Measurements from ENCODE around the gene RIN1.
A peak's percentile ranks its signal among the peaks of the same experiment; 100 is the strongest.
"Not testable (repeated sequence)": the region's sequence is repeated elsewhere in the genome, so short reads cannot be mapped to it uniquely, and the experiment has no call there.

RIN1 gene

DNA sequence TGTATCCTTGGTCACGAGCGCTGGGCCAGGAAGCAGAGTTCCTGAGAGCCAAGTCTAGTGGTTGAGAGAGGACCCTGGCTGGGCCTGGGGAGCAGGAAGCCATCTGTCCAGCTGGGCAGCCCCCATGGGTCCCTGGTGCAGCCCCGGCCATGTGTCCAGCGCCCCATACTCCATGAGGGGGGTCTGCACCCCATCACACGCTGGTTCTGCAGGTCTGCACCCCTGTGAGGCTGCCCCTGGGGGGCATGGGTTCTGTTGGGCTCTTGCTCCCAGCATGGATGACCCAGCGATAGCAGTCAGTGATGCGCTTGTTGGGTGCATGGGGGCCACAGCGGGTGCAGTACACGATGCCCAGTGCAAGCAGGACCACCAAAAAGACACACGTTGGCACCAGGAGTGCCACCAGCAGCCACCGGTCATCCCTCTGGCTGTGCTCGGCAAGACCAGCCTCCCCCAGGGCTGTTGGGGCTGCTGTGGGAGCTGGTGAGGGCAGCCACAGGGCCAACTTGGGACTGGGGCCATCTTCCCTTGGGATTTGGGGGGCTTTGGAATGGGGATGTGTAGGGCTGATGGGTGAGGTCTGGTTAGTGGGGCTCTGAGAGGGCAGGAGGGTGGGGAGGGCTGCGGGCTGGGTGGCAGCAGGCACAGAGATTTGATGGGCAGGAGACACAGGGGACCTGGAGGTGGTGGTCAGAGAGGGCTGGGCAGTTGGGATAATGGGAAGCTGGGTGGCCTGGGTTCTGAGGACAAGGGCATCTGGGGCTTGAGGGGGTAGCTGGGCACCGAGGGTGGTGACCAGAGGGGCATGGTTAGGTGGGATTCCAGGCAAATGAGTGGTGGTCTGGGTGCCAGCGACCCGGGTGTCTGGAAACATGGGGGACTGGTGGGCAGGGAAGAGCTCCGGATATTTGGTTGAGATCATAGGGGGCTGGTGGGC lies 21.4 kb downstream of the RIN1 start:
- Histone ChIP-seq H3K9ac (ENCODE audit: low read length) (no peak overlapping the region), H3K27ac (ENCODE audit: low read depth, low read length) (no peak overlapping the region), H3K4me1 (ENCODE audit: control insufficient read depth, insufficient read depth, low read length) (peaks cover 36% of the 10 kb centered on the region), H3K4me3 (ENCODE audit: low read depth, low read length) (no peak overlapping the region), H3K9me3 (ENCODE audit: control insufficient read depth, insufficient read depth, low read depth, low read length) (peaks cover 4% of the 10 kb centered on the region; the same call in 1 of the 2 replicates), H3K27me3 (ENCODE audit: control insufficient read depth, insufficient read depth, low read length) (no peaks in the 10 kb centered on the region; the same call in 1 of the 2 replicates), H3K36me3 (ENCODE audit: control insufficient read depth, insufficient read depth, low read length) (no peaks in the 10 kb centered on the region)

DNA sequence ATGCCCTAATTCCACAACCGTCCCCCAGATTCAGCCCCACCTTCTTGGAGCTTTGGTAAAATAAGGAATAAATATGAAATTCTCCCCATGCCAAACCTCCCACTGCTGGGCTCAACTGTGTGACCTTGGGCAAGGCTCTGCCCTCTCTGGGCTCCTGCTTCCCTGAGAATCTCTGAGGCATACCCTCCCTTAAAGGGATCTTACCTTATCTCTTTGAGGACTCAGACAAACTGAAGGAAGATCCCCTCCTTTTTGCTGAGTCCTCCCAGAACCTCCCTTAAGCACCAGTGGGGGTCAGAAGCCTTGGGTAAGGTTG lies 22.1 kb downstream of the RIN1 start:
- no peaks in the 10 kb centered on the region for H3K36me3 ChIP-seq (ENCODE audit: control insufficient read depth, insufficient read depth, low read length)
- no peaks in the 10 kb centered on the region; the same call in 1 of the 2 replicates for H3K27me3 ChIP-seq (ENCODE audit: control insufficient read depth, insufficient read depth, low read length)
- 0 out of 2 replicates have a peak overlapping the region, but pooled peaks have one; percentile 56 for H3K4me3 ChIP-seq (ENCODE audit: low read depth, low read length)
- H3K4me1 ChIP-seq (ENCODE audit: control insufficient read depth, insufficient read depth, low read length): peaks cover 36% of the 10 kb centered on the region
- H3K9ac ChIP-seq (ENCODE audit: low read length): peak overlapping the region; percentile 59
- no peak overlapping the region; the same call in 1 of the 2 replicates for H3K27ac ChIP-seq (ENCODE audit: low read depth, low read length)
- H3K9me3 ChIP-seq (ENCODE audit: control insufficient read depth, insufficient read depth, low read depth, low read length): peaks cover 3% of the 10 kb centered on the region; the same call in 1 of the 2 replicates

DNA sequence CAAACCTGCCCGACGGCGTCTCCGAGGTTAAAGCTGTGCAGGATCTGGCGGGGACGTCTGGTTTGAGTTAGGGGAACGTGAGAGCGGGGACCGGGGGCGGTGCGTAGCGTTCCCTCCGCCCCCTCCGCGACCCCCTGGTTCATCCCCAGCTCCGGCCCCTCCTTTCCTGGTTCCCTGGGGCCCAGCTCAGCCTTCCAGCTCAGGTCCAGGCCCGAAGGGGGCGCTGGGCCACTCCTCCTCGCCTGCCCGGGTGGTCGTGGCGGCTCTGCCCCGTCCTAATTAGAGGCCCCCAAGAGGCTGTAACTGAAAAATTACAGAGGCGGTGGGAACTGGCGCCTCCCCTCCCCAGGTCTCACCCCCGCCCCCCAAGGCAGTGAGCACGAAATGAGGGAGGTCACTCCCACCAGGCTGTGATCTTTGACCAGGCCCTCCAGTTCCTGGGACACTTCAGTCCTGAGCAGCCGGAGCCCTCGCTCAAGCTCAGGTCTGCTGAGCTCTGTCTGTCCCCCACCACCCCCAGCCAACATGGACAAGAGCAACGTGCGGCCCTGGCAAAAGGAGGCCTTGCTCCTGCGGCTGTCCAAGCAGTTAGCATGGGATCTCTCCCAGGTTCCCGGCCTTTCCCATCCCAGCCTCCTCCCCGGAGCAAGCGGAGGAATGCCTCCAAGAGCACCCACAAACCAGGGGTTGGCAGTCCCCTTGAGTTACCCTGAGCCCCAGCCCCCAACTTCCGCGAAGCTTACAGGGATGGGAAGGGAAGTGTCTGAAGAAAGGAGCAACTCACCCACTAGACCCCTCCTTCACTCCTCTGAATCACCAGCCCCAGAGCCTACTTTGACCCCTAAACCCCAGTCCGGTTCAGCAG lies 22.7 kb downstream of the RIN1 start:
- H3K27ac ChIP-seq (ENCODE audit: low read depth, low read length): peak overlapping the region; percentile 72; the same call in 1 of the 2 replicates
- no peaks in the 10 kb centered on the region for H3K36me3 ChIP-seq (ENCODE audit: control insufficient read depth, insufficient read depth, low read length)
- H3K4me3 ChIP-seq (ENCODE audit: low read depth, low read length): peak overlapping the region; percentile 56
- H3K9me3 ChIP-seq (ENCODE audit: control insufficient read depth, insufficient read depth, low read depth, low read length): no peaks in the 10 kb centered on the region
- H3K27me3 ChIP-seq (ENCODE audit: control insufficient read depth, insufficient read depth, low read length): no peaks in the 10 kb centered on the region; the same call in 1 of the 2 replicates
- peaks cover 35% of the 10 kb centered on the region for H3K4me1 ChIP-seq (ENCODE audit: control insufficient read depth, insufficient read depth, low read length)
- H3K9ac ChIP-seq (ENCODE audit: low read length): peak overlapping the region; percentile 59

DNA sequence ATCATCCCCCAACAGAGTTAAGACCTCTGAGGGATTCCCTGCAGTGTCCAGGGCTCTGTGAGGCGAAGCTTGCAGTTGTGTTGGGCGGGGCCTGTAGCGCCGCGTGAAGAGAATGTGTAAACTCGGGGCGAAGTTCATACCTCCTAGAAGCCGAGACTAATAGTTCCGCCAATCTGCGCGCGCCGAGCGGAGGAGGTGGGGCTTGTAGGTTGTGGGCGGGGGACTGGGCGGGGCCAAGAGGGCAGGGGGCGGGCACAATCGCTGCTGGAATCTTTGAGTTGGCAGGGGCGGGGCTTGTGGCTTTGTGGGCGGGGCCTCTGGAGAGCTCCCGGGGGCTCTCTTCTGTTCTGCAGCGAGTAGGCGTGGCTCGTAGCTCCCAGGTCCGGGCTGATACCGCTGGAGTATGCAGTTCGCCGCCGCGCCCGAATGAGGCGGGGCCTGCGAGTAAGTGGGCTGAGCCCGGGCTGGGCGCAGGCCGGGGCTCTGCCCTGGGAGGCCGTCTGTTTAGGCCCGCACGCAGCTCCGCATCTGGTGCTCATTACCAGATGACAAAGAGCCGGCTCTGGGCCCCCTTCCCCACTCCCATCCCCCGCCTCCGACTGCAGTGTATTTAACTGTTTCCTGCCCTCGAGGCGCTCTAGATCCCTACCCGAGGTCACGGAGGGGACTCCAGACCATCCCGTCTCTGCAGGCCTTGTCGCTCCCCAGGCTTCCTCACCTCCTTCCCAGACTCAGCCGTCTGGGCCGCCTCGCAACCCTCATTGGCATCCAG lies 23.5 kb downstream of the RIN1 start:
- H3K4me3 ChIP-seq (ENCODE audit: low read depth, low read length): peak overlapping the region; percentile 74
- H3K4me1 ChIP-seq (ENCODE audit: control insufficient read depth, insufficient read depth, low read length): peaks cover 27% of the 10 kb centered on the region
- H3K9ac ChIP-seq (ENCODE audit: low read length): peak overlapping the region; percentile 47
- H3K27me3 ChIP-seq (ENCODE audit: control insufficient read depth, insufficient read depth, low read length): no peaks in the 10 kb centered on the region; the same call in 1 of the 2 replicates
- no peaks in the 10 kb centered on the region for H3K36me3 ChIP-seq (ENCODE audit: control insufficient read depth, insufficient read depth, low read length)
- H3K27ac ChIP-seq (ENCODE audit: low read depth, low read length): peak overlapping the region; percentile 72; the same call in 1 of the 2 replicates
- H3K9me3 ChIP-seq (ENCODE audit: control insufficient read depth, insufficient read depth, low read depth, low read length): no peaks in the 10 kb centered on the region

DNA sequence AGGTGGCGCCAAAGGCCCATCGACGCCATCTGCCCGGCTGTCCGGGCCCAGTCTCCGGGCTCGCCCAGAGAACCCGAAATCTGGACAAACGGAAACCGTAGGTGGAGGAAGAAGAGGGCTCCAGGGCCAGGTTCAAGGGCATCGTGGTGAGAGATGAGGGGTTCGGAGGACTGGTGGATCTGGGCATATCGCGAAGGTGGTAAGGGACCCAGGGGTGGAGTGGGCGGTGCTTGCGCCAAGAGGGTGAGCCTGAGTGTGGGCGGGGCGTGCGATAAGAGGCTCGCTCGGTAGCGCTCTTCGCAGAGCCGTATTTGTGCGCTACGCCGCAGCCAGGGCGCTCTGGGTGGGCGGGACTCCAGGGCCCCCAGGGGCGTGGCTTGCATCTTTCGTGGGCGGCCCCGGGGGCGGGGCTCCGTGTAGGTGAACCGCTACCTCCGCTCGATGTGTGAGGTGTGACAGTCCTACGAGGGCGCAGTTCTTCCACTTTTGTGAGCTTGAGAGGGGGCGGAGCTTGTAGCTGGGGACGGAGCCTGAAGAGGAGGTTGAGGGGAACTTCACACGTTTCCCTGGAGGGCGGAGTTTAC lies 24.2 kb downstream of the RIN1 start:
- H3K9me3 ChIP-seq (ENCODE audit: control insufficient read depth, insufficient read depth, low read depth, low read length): no peaks in the 10 kb centered on the region
- H3K9ac ChIP-seq (ENCODE audit: low read length): peak overlapping the region; percentile 62
- no peak overlapping the region for H3K27ac ChIP-seq (ENCODE audit: low read depth, low read length)
- H3K36me3 ChIP-seq (ENCODE audit: control insufficient read depth, insufficient read depth, low read length): no peaks in the 10 kb centered on the region
- peak overlapping the region; percentile 74 for H3K4me3 ChIP-seq (ENCODE audit: low read depth, low read length)
- H3K27me3 ChIP-seq (ENCODE audit: control insufficient read depth, insufficient read depth, low read length): no peaks in the 10 kb centered on the region; the same call in 1 of the 2 replicates
- H3K4me1 ChIP-seq (ENCODE audit: control insufficient read depth, insufficient read depth, low read length): peaks cover 21% of the 10 kb centered on the region

DNA sequence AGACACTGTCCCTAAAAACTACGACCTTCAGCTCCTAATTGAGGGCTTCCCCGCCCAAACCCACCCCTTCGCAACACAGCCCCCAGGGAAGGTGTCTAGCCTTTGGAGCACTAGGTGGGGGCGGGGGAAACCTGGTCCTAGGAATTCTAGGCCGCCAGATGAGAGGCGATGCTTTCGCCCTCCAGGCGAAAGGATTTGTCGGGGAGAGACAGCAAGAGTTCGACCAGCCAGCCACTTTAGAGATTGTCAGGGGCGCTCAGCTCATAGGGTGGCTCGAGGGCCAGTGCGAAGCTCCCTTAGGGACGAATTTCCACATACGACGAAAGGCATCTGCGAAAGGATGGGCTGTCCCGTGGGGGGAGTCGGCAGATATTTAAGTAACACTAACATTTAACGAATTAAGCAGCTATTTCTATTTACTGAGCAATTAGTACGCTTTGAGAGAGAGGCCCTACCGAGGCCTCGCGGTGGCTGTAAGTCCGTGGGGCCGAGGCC lies 24.7 kb downstream of the RIN1 start:
- Histone ChIP-seq H3K4me1 (ENCODE audit: control insufficient read depth, insufficient read depth, low read length) (peaks cover 19% of the 10 kb centered on the region), H3K9ac (ENCODE audit: low read length) (peak overlapping the region; percentile 62), H3K27ac (ENCODE audit: low read depth, low read length) (no peak overlapping the region)

DNA sequence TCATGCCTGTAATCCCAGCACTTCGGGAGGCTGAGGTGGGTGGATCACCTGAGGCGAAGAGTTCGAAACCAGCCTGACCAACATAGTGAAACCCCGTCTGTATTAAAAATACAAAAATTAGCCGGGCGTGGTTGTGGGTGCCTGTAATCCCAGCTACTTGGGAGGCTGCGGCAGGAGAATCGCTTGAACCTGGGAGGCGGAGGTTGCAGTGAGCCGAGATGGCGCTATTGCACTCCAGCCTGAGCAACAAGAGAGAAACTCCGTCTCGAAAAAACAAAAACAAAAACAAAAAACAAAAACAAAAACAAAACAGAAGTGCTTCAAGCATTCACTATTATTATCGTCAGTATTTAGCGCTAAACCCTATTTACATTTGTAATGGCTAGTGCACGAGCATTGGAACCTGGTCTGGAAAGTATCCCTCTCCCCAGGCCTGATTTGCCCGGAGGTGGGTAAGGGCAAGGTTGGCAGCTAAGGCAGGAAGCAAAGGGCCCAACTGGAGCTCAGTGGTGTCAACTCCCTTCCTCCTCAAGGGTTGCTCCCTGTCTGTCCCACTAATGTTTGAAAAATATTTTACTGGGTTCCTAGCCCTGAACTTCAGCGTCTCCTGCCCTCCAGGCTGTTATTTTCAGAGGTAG lies 25.3 kb downstream of the RIN1 start:
- not testable (repeated sequence) for H3K9me3 ChIP-seq (ENCODE audit: control insufficient read depth, insufficient read depth, low read depth, low read length); H3K4me3 ChIP-seq (ENCODE audit: low read depth, low read length); H3K27me3 ChIP-seq (ENCODE audit: control insufficient read depth, insufficient read depth, low read length); H3K36me3 ChIP-seq (ENCODE audit: control insufficient read depth, insufficient read depth, low read length); H3K27ac ChIP-seq (ENCODE audit: low read depth, low read length); H3K9ac ChIP-seq (ENCODE audit: low read length)
- H3K4me1 ChIP-seq (ENCODE audit: control insufficient read depth, insufficient read depth, low read length): peaks cover 13% of the 10 kb centered on the region

More for the DNA sequence above, 24.7 kb downstream of the RIN1 start:
- H3K4me3 ChIP-seq (ENCODE audit: low read depth, low read length): peak overlapping the region; percentile 74
- H3K9me3 ChIP-seq (ENCODE audit: control insufficient read depth, insufficient read depth, low read depth, low read length): no peaks in the 10 kb centered on the region
- H3K27me3 ChIP-seq (ENCODE audit: control insufficient read depth, insufficient read depth, low read length): no peaks in the 10 kb centered on the region; the same call in 1 of the 2 replicates
- no peaks in the 10 kb centered on the region for H3K36me3 ChIP-seq (ENCODE audit: control insufficient read depth, insufficient read depth, low read length)

DNA sequence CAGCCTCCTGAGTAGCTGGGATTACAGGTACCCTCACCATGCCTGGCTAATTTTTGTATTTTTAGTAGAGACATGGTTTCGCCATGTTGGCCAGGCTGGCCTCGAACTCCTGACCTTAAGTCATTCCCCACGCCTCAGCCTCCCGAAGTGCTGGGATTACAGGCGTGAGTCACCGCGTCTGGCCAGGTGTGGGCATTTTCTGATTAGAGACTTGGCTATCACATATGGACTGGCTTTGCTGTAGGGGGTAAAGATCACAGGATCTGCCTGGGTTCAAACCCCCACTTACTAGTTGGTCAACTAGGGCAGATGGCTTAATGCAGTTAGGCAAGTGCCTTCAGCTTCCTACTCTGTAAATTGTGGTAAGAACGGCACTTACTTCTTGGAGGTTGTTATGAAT lies 25.9 kb downstream of the RIN1 start:
- H3K4me1 ChIP-seq (ENCODE audit: control insufficient read depth, insufficient read depth, low read length): peaks cover 13% of the 10 kb centered on the region
- no peak overlapping the region for H3K27ac ChIP-seq (ENCODE audit: low read depth, low read length)
- H3K9me3 ChIP-seq (ENCODE audit: control insufficient read depth, insufficient read depth, low read depth, low read length): no peaks in the 10 kb centered on the region
- H3K27me3 ChIP-seq (ENCODE audit: control insufficient read depth, insufficient read depth, low read length): no peaks in the 10 kb centered on the region; the same call in 1 of the 2 replicates
- no peak overlapping the region for H3K9ac ChIP-seq (ENCODE audit: low read length)
- no peak overlapping the region for H3K4me3 ChIP-seq (ENCODE audit: low read depth, low read length)
- H3K36me3 ChIP-seq (ENCODE audit: control insufficient read depth, insufficient read depth, low read length): no peaks in the 10 kb centered on the region

DNA sequence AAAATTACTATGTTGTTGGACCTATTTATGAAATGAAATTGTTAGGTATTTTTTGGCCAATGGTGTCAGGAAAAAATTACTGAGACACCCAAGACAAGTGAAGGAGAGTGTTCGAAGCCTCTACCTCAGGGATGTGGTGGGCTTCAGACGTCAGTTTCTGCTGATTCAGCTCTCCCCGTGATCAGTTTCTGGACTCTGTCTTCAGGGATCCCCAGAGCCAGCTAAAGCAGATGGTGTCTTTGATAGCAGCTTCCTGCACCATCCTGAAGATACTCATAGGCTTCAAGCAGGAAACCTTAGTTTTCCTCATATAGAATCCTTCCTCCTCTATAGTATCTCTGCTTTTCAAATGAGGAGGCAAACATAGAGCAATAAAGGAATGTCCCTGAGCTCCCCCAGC lies 26.8 kb downstream of the RIN1 start:
- peaks cover 13% of the 10 kb centered on the region for H3K4me1 ChIP-seq (ENCODE audit: control insufficient read depth, insufficient read depth, low read length)
- H3K9ac ChIP-seq (ENCODE audit: low read length): no peak overlapping the region
- no peaks in the 10 kb centered on the region for H3K27me3 ChIP-seq (ENCODE audit: control insufficient read depth, insufficient read depth, low read length)
- H3K9me3 ChIP-seq (ENCODE audit: control insufficient read depth, insufficient read depth, low read depth, low read length): no peaks in the 10 kb centered on the region
- H3K36me3 ChIP-seq (ENCODE audit: control insufficient read depth, insufficient read depth, low read length): no peaks in the 10 kb centered on the region
- no peak overlapping the region for H3K4me3 ChIP-seq (ENCODE audit: low read depth, low read length)
- no peak overlapping the region for H3K27ac ChIP-seq (ENCODE audit: low read depth, low read length)
